Loucy (cell line): ENCODE results near the gene XPNPEP2.

Source experiments
- EZH2phosphoT487 ChIP-seq: fragments of 200-600 bp; IDR thresholded peaks from 2 replicates; pipeline ENCODE4 v1.6.1; 2018; ENCODE audit warnings: antibody characterized with exemption, mild to moderate bottlenecking, moderate library complexity, borderline replicate concordance
- TF ChIP-seq, protein P1 (sequence below): fragments of 200-600 bp; sonication (generic); conservative IDR thresholded peaks from 2 replicates; pipeline ENCODE4 v1.5.1; 2014; ENCODE audit warnings: mild to moderate bottlenecking, antibody characterized with exemption, low read length

DNA sequence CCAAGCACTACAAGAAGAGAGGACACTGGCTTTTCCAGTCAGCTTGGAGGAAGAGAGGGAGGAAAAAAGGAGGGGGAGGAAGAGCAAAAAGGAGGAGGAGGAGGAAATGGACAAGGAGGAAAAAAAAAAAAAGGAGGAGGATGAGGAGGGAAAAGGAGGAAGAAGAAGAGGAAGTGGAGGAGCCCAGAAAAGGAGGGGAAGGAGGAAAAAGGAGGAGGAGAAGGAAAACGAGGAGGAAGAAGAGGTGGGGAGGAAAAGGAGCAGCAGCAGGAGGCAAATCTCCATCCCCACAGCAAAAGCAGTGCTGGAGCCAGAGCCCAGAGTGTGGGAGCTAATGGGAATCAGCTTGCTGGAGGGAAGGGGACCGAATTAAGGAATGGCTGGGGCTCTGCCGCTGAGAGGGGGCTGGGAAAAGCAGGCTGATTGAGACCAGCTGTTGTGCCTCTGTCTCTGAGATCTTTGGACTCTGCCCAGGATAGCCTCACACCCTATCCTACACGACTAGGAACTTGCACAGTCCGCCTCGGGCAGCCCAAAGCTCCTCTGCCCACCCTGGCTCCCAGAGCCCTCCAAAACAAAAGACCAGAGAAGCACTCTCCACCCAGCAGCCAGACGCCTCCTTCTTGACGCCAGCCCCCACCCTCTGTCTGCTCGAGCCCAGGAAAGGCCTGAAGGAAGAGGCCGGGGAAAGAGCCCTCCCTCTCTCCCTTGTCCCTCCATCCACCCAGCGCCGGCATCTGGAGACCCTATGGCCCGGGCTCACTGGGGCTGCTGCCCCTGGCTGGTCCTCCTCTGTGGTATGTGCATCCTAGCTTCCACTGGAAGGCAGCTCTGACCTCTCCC is at the start of gene XPNPEP2:
- TF ChIP-seq, protein P1, sequence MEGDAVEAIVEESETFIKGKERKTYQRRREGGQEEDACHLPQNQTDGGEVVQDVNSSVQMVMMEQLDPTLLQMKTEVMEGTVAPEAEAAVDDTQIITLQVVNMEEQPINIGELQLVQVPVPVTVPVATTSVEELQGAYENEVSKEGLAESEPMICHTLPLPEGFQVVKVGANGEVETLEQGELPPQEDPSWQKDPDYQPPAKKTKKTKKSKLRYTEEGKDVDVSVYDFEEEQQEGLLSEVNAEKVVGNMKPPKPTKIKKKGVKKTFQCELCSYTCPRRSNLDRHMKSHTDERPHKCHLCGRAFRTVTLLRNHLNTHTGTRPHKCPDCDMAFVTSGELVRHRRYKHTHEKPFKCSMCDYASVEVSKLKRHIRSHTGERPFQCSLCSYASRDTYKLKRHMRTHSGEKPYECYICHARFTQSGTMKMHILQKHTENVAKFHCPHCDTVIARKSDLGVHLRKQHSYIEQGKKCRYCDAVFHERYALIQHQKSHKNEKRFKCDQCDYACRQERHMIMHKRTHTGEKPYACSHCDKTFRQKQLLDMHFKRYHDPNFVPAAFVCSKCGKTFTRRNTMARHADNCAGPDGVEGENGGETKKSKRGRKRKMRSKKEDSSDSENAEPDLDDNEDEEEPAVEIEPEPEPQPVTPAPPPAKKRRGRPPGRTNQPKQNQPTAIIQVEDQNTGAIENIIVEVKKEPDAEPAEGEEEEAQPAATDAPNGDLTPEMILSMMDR = no peak
- TF ChIP-seq EZH2phosphoT487 = no peak
